GM12892 (cell line): ENCODE data around the gene UVSSA.

ENCODE experiments used
- POLR2AphosphoS5 ChIP-seq: IDR thresholded peaks from 2 replicates; pipeline ENCODE4 v1.6.1; 2011; ENCODE audit warnings: low read depth, low read length, control low read depth
- TAF1 ChIP-seq: IDR thresholded peaks from 2 replicates; pipeline ENCODE4 v1.6.1; 2011; ENCODE audit warnings: low read depth, mild to moderate bottlenecking, control low read depth, low read length, borderline replicate concordance

DNA sequence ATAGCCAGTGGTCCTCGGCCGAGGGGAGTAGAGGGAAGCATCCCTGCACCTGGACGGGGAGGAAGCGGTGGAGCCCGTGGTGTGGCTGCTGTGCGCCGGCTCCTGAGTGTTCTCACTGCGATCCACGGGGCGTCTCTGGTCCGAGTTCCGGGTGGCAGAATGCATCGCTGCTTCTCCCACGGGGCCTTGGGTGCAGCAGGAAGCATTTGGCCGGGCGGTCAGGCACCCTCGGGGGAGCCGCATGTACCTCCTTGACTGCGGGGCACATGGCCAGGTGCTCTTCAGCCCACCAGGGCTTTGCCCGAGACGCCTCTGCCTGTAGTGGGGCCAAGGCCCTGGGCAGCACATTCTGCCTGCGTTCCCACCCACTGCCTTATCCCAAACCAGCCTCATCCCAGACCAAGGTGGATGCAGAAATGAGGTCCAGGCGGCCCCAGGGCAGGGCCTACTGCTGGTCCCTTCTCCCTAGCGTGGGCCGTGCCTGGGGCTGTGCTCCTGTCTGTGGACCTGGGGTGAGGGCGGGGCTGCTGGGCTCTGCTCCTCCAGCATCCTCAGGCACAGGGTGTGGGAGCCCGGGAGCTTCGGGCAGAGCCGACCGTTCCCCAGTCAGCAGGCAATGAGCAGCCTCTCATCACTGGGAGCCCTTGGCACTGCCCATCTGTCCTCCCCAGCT is 31.7 kb downstream of the UVSSA start:
- TF ChIP-seq TAF1, result no peak
- no peak for TF ChIP-seq POLR2AphosphoS5
